Activated naive CD4-positive, alpha-beta T cell treated with Interleukin-2 at 50 U/mL for 16 hours (primary cell): ENCODE measurements around the gene PCA3.

ENCODE experiments used
- DNase-seq: peaks from one replicate; pipeline ENCODE4 v3.0.0-alpha.2; 2020

The PCA3 gene

DNA sequence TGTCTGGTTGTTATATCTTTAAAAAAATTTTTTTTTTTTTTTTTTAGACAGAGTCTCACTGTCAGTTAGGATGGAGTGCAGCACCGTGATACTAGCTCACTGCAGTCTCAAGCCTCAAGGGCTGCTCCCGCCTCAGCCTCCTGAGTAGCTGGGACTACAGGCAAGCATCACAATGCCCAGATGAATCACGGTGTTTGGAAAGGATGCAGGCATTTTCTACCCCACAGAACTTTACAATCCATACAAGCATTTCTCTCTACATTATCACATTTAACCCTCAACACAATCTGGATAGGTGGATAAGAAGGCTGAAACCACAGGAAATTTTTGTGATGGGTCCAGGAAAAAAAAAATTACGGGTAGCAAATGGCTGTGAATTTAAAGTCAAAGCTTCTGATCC lies 5.8 kb upstream of the PCA3 start:
- no peak for DNase-seq

DNA sequence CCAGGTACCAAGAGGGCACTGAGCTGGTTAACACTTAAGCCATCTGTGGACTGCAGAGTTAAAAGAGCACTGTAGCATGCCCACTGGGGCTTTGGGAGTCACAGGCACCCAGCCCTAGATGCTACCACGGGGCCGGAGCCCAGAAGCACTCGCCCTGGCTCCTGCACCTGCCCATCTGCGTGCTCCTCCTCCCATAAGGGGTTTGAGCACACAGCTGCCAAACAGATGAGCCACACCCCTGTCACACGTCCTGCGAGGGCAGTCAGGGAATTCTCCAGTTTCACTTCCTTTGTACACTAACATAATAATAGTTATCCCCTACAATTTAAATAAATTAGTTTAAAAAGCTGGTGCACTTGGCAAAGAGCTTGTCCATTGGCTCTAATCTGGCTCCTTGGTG lies 4.5 kb upstream of the PCA3 start:
- DNase-seq, result no peak

DNA sequence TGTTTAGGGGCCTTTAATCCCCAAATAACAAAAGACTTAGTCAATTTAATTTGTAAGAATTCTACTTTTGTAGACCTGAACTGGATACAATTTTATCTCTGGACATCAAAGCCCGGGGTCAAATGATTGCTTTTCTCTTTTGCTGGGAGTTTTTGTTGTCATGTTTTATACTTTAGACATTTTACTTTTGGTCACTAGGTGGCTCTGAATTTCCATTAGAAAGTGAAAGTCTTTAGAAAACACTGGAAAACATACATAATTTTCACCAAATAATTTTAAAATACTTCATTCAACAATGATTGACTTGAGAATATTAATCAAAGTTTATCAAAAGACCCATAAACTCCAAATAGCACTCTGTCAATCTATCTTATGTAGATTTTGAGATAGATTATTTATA lies 2.8 kb upstream of the PCA3 start:
- DNase-seq, result no peak

DNA sequence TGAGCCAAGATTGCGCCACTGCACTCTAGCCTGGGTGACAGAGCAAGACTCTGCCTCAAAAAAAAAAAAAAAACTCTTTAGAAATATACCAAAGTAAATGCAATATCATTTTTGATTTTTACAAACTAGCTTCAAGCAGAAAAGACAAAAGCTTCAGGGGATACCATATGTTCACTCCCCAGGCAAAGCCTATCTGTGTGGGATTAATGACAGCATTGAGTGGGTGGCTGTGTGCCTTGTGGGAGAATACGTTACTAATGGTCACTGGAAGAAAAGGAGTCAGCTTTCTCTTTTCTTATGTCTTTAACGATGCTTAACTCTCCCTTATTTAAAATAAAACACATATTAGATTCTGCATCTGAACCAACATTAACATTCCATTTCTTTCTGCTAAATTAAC lies 1.9 kb downstream of the PCA3 start:
- no peak for DNase-seq

DNA sequence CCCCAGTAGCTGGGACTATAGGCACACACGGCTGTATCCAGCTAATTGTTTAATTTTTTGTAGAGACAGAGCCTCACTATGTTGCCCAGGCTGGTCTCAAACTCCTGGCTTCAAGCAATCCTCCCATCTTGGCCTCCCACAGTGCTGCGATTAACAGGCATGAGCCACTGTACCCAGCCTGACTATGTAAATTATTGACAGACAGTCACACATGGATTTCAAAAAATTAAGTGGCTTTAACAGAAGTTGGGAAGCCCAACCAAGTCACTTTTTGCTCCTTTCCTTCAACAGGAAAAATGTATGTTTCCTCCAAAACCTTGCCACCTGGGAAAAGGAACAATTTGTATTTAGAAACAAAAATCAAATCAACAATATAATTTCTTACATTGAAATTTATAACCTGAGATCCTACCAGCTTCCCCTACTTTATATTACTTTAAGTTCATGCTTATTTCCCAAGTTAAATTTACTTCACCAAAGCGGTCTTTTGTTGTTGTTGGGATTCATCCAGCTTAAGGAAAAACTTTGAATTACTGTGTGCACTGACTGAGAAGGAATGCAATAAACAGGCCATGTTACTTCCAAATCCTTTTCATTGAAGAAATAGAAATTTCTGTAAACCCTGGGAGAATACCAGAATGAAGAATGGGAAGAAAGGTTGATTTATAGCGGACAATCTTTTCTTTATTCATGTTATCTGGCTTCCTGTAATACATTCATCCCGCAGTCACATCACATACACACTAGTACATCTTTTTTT lies 8.6 kb downstream of the PCA3 start:
- no peak for DNase-seq

DNA sequence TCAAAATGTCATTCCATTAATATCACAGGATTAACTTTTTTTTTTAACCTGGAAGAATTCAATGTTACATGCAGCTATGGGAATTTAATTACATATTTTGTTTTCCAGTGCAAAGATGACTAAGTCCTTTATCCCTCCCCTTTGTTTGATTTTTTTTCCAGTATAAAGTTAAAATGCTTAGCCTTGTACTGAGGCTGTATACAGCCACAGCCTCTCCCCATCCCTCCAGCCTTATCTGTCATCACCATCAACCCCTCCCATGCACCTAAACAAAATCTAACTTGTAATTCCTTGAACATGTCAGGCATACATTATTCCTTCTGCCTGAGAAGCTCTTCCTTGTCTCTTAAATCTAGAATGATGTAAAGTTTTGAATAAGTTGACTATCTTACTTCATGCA lies 20.6 kb downstream of the PCA3 start:
- DNase-seq, result no peak

DNA sequence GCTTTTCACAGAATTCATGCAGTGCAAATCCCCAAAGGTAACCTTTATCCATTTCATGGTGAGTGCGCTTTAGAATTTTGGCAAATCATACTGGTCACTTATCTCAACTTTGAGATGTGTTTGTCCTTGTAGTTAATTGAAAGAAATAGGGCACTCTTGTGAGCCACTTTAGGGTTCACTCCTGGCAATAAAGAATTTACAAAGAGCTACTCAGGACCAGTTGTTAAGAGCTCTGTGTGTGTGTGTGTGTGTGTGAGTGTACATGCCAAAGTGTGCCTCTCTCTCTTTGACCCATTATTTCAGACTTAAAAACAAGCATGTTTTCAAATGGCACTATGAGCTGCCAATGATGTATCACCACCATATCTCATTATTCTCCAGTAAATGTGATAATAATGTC lies 21.3 kb downstream of the PCA3 start:
- no peak for DNase-seq

DNA sequence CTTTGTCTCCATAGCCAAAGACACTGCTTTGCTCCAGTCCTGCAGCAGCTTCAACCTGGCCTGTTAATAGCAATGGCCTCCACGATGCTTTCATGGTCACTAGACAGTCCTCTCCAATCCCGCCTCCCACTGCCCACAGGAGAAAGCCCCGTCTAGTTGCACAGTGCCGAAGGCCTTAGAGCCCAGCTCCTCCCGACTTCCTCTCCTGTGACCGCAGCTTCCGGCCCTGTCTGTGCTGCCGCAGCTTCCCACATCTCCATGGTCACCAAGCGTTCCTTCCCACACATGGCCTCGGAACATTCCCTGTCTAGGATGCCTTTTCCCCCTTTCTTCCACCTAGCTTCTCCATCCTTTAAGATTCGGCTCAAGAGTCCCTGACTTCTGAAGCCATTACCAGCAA lies 23.4 kb downstream of the PCA3 start:
- DNase-seq, result no peak

DNA sequence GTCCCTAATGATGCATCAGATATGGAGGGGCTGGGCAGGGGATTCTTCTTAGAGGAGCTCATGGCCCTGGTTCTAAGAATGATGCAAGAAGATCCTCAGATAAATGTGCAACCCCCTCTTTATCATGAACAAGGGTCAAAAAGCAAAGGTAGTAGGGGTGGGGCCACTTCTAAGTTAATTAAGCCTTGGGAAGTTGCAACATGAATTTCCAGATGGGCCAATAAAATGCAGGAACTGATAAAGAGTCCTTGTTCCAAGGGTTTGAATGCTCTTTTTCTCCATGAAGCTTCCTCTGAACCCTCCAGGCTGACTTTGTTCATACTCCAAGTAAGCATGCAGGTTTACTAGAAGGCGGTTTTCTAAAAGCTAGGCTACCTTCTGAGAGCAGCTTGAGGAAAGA lies 25.6 kb downstream of the PCA3 start:
- no peak for DNase-seq

DNA sequence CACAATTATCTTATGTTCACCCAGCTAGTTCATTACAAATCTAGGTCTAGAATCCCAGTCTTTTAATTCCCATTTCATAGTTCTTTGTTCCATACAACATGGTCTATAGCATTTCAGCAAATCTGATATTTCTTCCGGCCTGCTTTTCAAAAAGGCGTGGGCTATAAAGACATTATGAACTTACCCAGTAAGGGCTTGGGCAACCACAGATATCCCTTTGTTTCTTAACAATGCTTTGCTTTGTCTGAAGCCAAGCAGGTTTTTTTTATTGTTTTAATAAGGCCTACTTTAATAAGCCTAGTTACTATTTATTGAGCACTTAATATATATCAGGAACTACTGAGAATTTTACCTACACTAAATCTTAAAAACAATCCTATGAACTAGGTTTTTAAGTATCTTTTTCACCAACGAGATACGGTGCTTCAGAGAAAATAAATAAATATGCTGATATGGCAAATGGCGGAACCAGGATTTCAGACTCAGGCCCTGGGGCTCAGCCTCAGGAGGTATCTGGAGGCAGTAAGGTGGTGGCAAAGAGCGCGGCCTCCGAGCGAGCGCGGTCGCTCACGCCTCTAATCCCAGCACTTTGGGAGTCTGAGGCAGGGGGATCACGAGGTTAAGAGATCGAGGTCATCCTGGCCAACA lies 29.7 kb downstream of the PCA3 start:
- no peak for DNase-seq

DNA sequence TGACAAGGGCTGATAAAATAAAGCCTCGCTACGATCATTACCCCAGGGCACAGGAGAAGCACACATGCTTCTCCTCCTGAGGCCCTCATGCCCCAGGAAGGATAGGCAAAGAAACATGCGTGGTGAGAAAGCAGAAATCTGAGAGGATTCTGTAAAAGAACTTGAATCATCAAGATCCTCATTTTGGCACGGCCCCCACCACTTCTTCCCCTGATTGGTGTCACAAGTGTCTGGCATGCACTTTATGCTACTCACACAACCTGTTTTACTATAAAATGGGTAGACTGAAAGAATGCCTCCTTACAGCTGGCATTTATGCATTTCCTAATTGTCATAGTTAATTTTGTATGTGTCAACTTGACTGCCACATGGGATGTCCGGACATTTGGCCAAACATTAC lies 32.1 kb downstream of the PCA3 start:
- DNase-seq, result no peak

DNA sequence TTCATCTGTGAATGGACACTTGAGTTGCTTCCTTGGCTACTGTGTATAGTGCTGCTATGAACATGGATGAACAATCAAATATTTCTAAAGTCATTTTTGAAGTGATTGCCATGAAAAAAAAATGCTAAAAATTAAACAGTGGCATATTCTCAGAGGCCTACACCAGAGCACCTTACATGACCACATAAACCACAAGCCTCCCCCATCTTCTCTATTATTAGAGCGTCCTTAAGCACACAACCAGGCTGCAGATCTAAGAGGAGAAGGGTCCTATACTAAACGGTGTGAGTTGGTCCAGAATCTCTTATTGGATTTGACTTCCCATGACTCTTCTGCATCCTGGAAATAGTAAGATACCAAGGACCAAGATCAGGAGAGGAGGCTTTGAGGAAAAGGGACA lies 34.3 kb downstream of the PCA3 start:
- no peak for DNase-seq

DNA sequence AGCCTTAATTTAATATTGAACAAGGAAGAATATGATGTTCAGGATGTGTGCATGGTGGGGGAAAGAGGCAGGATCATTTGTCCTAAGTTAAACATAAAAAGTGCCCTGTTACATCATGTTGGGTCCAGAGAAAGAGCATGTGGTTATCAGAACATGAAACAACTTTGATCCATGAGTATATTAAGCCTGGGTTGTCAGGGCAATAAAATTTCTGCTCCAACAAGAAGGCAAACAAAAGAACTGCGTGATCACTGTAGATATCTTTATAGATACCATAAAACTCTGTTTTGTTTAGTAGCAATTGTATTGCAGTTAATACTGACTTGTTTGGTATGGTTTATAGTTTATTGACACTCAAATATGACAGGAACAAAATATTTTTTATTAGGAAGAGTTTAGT lies 35.2 kb downstream of the PCA3 start:
- no peak for DNase-seq

DNA sequence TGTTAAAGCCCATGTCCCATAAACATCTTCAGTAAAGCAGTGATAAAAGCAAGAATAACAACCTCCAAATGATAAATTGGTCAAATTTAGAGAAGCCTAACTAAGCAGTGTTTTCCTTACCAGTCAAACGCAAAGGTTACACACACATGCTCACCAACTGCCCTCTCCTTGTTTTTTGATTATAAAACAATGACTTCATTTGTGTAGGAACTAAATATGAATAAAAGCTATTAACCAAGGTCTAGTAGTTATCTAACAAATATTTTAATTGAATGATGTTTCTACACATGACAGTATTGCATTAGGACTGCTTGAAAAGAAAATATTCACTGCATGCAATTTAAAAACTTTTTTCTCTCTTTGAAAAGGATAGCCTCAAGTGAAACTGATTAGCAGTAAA lies 36.7 kb downstream of the PCA3 start:
- DNase-seq, result no peak

DNA sequence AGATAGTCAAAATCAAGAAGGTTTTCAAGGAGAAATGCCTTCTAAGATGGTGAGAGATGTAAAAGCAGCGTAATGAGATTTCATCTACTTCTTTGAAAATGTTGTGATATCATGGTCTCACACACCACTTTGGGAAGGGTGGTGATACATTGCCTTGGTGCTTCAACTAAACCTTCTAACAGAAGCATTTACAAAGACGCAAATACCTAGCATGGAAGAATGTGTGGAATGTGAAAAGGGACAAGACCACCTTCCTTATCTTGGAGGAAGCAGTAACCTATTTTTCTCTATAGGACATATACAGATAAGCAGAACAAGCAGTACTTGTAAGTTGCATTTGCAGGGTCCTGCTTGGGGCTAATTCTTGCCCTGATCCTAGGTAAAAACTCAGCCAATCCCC lies 38.8 kb downstream of the PCA3 start:
- DNase-seq, result no peak

DNA sequence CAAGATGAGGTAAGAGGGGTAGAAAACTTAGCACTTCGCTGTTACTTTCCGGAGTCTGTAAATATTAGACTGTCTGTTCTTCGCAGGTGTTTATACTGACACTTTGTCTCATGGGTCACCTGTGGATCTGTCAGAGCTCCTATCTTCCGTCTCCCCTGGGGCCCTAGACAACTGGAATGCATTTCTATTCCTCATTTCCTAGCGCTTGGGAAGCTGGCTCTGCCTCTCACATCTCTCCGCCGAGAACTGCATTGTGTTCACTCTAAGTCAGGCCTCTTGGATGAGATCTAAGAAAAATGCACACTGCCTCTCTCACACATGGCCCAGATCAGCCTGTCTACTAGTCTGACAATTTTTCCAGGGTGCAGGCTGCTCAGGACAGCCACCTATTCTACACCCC lies 39.5 kb downstream of the PCA3 start:
- DNase-seq, result no peak

DNA sequence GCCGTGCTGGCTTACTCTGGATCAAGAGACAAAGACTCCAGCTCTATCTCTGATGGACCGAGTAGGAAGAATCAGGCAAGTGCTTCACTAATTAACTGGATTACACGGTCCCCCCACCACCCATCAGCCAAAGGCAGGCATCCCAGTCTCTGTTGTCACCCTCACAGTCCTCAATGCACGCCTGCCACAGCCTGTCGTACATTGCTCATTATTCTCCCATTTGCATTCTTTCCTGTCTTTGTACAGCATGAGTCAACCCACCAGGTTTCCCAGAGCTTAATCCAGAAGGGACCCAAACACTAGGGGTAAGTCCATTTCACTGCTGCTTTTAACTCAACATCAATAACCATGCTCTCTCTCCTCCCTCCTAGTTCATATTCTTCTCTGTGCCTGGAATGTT lies 44.4 kb downstream of the PCA3 start:
- DNase-seq, result no peak

DNA sequence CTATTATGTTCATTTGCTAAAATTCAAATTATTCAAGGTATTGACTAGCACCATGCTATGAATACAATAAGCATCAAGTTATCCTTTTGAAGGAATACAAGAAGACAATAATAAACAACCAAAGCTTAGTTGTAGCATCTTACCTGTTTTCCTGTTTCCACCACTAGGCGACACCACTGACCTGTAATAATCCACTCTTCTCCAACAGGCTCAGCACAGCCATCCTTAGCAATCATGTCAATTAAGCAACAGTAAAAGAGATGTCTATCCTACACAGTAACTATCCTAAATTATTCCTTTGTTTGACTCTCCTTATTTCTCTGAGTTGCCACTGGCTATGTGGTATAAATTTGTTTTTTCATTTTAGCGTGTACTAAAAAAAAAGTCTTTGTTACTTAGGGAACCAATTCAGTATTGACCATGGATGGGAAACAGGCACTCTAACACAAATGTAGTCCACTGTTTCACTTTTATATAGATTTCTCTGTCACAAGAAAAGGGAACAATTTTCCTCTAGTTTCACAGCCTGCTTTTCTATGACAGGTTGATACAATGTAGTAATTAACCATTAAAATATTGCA lies 46.2 kb downstream of the PCA3 start:
- DNase-seq, result no peak

DNA sequence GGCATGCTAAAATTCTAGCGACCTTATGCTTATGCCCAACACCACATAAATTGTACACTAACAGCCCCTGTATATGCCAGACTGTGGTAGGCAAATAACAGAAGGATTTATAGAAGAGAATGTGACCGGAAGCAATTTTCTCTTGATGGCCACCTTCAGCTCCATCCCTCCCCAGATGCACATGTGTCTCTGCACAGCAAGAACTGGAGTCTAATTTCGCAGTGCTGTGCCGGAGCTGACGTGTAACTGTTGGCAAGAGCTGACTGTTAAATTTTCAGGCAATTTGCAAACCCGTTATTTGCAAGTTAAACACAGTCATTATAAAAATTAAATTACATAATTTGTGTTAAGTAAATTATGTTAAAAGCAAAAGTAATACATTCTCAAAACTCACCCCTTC lies 48.4 kb downstream of the PCA3 start:
- no peak for DNase-seq

DNA sequence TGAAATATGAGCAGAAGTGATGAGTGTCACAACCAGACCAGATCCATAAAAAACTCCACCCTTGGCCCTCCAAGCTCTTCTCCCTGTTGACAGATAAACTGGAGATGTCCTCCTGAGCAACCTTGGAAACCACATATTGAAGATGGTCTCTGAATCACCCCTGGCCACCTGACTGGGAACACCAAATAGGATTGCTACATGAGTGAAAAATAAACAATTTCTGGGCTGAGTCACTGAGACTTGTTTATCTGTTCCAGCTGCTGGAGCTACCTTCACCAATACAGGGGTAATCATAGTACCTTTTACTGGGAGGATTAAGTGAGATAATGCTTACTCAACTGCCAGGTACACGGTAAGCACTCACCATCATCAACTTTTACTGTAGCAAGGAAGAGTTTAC lies 53.3 kb downstream of the PCA3 start:
- DNase-seq, result no peak

DNA sequence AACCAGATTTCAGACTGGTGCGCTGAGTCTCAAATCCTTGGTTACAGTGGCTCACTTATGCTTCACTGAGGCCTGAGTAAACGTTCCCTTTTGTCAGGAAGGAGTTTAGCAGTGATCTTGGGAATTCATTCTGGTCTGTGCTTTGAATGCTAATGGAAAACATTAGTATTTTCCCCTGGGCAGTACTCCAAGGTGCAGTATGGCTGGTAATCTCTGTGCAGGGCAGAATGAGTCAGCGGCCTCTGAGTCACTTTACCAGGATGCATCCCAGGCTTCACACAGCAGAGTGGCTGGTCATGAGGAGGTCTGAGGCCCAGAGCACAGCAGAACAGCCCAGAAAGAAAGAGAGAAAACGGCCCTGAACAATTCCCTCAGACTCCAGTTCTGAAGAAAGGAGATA lies 54.0 kb downstream of the PCA3 start:
- no peak for DNase-seq

DNA sequence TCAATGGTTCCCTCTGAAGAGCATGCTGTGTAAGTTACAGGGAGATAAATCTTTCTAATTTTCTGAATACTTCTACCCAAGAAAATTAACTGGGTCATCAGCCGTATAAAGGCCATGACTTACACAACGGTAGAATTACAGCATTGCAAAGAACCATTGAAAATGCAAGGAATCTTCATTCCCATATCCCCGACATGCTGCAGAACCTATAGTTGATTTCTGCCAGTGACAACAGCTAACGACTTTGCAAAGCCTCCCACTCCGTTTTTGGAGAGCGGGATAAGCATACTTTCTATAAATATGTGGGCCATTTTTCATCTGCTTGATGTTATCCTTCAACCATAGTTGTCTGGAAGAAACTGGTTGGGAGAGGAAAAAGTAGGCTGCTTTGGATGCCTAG lies 56.2 kb downstream of the PCA3 start:
- DNase-seq, result no peak

DNA sequence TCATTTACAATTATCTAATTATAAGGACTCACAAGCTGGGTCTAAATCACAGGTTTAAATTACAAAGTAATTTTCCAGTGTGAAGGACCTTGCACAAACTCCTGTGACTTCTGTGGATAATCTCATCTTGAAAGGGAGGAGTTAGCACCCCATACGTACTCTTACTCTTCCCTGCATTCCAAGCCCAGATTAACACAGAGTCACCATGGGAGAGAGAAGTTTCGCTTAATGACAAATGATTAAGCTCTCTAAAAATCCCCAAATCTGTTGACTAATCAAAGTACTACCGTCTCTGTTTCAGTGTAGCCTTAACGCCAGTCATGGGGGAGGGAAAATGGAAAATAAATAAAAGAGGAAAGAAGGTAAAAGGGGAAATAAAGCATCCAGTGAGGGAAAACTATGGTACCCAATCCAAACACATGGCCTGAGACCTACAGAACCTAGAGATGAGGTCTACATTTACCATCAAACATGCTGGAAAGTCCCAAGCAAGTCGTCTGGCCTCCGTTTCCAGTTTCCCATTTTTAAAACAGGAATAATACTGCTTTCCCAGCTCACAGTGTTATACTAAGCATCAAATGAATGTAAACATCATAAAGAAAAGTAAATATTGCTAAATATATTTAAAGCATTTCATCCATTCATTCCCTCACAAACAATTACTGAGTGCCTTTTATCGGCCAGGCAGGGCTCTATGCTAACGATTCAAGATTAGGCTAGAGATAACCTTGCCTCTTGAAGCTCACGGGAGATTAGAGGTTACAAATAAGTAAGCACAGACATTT lies 63.2 kb downstream of the PCA3 start:
- DNase-seq, result no peak

DNA sequence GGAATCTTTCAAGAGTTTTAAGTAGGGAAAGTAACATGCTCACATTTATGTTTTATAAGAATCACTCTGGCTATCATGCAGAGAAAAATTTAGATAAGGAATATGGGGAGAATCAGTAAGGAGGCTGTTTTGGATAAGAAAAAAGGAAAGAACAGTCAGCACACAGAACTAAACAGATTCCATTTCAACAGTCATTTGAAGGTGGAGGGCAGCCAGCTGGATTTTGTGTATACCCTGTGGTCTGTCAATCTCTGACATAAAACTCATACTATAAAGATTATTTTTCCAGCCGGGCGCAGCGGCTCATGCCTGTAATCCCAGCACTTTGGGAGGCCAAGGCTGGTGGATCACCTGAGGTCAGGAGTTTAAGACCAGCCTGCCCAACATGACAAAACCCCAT lies 64.2 kb downstream of the PCA3 start:
- DNase-seq, result no peak
